ENCODE measurements around the gene ZMYND11.
A peak's percentile ranks its signal among the peaks of the same experiment; 100 is the strongest.

The ZMYND11 gene

GRCh38 chr10:136465-136762, 1.2 kb downstream of the ZMYND11 start:
- ChIA-PET POLR2A (no interaction called here), CTCF (no interaction called here)
- no peak for DNase-seq (ENCODE audit: low read depth, low spot score)
- H3K4me3 ChIP-seq (ENCODE audit: low read depth, low read length) = peak overlapping the region; percentile 71
- TF ChIP-seq CTCF (IDR thresholded peaks at IDR 0.05; ENCODE audit: insufficient read depth, low read length, missing control alignments) = no peak

- POLR2A ChIA-PET = no interaction called here
- peak overlapping the region; percentile 71 for H3K4me3 ChIP-seq (ENCODE audit: low read depth, low read length)
- no peak for DNase-seq (ENCODE audit: low read depth, low spot score)
- TF ChIP-seq CTCF (IDR thresholded peaks at IDR 0.05; ENCODE audit: insufficient read depth, low read length, missing control alignments) = peak; percentile 34
- CTCF ChIA-PET = no interaction called here
These were observed 1.8 kb downstream of the ZMYND11 start for GRCh38 chr10:137031-137430.

- POLR2A ChIA-PET = no interaction called here
- TF ChIP-seq CTCF (IDR thresholded peaks at IDR 0.05; ENCODE audit: insufficient read depth, low read length, missing control alignments) = no peak
- CTCF ChIA-PET = no interaction called here
- DNase-seq (ENCODE audit: low read depth, low spot score) = peak; percentile 36
- no peak overlapping the region for H3K4me3 ChIP-seq (ENCODE audit: low read depth, low read length)
These were observed 2.4 kb downstream of the ZMYND11 start for GRCh38 chr10:137606-138005.

- ChIA-PET POLR2A (no interaction called here), CTCF (no interaction called here)
- H3K4me3 ChIP-seq (ENCODE audit: low read depth, low read length) = no peak overlapping the region
- no peak for DNase-seq (ENCODE audit: low read depth, low spot score)
- TF ChIP-seq CTCF (IDR thresholded peaks at IDR 0.05; ENCODE audit: insufficient read depth, low read length, missing control alignments) = no peak
These were observed 7.1 kb downstream of the ZMYND11 start for GRCh38 chr10:142371-142770.

- no peak for TF ChIP-seq CTCF (IDR thresholded peaks at IDR 0.05; ENCODE audit: insufficient read depth, low read length, missing control alignments)
- CTCF ChIA-PET = no interaction called here
- H3K4me3 ChIP-seq (ENCODE audit: low read depth, low read length) = no peak overlapping the region
- DNase-seq (ENCODE audit: low read depth, low spot score) = no peak
- POLR2A ChIA-PET = no interaction called here
These were observed 17.7 kb downstream of the ZMYND11 start for GRCh38 chr10:152915-153314.

- TF ChIP-seq CTCF (IDR thresholded peaks at IDR 0.05; ENCODE audit: insufficient read depth, low read length, missing control alignments) = no peak
- ChIA-PET CTCF (no interaction called here), POLR2A (no interaction called here)
- H3K4me3 ChIP-seq (ENCODE audit: low read depth, low read length) = no peak overlapping the region
- DNase-seq (ENCODE audit: low read depth, low spot score) = no peak
These were observed 19.1 kb downstream of the ZMYND11 start for GRCh38 chr10:154348-154747.

GRCh38 chr10:167383-167782, 32.1 kb downstream of the ZMYND11 start:
- POLR2A ChIA-PET = no interaction called here
- DNase-seq (ENCODE audit: low read depth, low spot score) = no peak
- CTCF ChIA-PET = no interaction called here
- no peak for TF ChIP-seq CTCF (IDR thresholded peaks at IDR 0.05; ENCODE audit: insufficient read depth, low read length, missing control alignments)
- H3K4me3 ChIP-seq (ENCODE audit: low read depth, low read length) = no peak overlapping the region

Measured in AG04449 (cell line).